Measurements from ENCODE around the gene MYO5B. TPM values are rescaled to one million over a fixed set of nuclear protein-coding genes. Genes with fewer than 3 reads are reported as not detected.

Gene MYO5B
- total and polyA plus RNA-seq, 2 donors (not counting 1 experiment from before 2014, with no cell fraction given), result 0.30 to 1.7 TPM

DNA sequence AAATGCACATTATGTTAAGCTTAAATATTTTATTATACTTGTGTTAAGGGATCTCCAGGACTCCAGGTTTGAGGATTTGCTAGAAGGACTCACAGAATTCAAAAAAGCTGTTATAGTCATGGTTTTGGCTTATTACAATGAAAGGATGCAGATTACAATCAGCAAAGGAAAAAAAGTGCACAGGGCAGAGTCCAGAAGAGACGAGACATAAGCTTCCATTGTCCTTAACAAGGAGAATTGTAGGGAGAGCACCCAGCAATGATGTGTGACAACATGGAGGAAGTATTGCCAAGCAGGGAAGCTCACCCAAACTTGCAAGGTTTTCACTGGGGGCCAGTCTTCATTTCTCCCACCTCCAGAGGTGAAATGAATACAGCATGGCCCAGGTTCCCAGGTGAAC lies 12.8 kb upstream of the MYO5B start:
- intact Hi-C loops (cut with micrococcal nuclease), result no loop called here
- Histone ChIP-seq H3K27me3 (replicated peaks in 1 of 4; ENCODE audit: control extremely low read depth in 1 of 4, control insufficient read depth in 3 of 4, insufficient read depth in 4 of 4, low read length in 3 of 4) (peaks cover 0 to 37% (median 19%) of the 10 kb centered on the region in 4 experiments), H3K4me1 (ENCODE audit: control insufficient read depth in 2 of 2, insufficient read depth in 2 of 2, low read length in 2 of 2) (peaks cover 5 to 6% of the 10 kb centered on the region in 2 donors), H3K4me2 (replicated peaks; ENCODE audit: low read depth, low read length, poor library complexity, severe bottlenecking) (no peak overlapping the region), H3K79me2 (ENCODE audit: control insufficient read depth, insufficient read depth, low read length) (no peaks in the 10 kb centered on the region), H3K4me3 (ENCODE audit: control extremely low read depth in 1 of 5, extremely low read depth in 1 of 5, insufficient read depth in 1 of 5, low read depth in 2 of 5, low read length in 4 of 5) (no peak overlapping the region), H3K9me3 (ENCODE audit: control extremely low read depth in 1 of 3, control insufficient read depth in 2 of 3, insufficient read depth in 1 of 3, low read length in 2 of 3) (peaks cover 0 to 3% (median 0%) of the 10 kb centered on the region in 3 donors), H3K36me3 (replicated peaks in 1 of 2; ENCODE audit: control extremely low read depth in 1 of 2, control insufficient read depth in 1 of 2, extremely low read depth in 1 of 2, insufficient read depth in 2 of 2, low read length in 1 of 2) (no peaks in the 10 kb centered on the region), H3K9ac (ENCODE audit: low read length) (no peak overlapping the region), H3K27ac (ENCODE audit: low read length in 2 of 2) (no peak overlapping the region), H2AFZ (ENCODE audit: insufficient read depth, low read depth, low read length, poor library complexity, severe bottlenecking) (no peak overlapping the region), H4K20me1 (ENCODE audit: control insufficient read depth, insufficient read depth, low read length, poor library complexity, severe bottlenecking) (no peaks in the 10 kb centered on the region)
- no peak for DNase-seq
- Mint-ChIP-seq H3K4me1 (peaks cover 5% of the 10 kb centered on the region), H3K4me3 (no peak overlapping the region), H3K27me3 (peaks cover 59% of the 10 kb centered on the region), H3K9me3 (ENCODE audit: insufficient read depth) (no peaks in the 10 kb centered on the region), H3K27ac (no peak overlapping the region)
- ATAC-seq (ENCODE audit: low read depth), result no peak
- TF ChIP-seq, protein P1, sequence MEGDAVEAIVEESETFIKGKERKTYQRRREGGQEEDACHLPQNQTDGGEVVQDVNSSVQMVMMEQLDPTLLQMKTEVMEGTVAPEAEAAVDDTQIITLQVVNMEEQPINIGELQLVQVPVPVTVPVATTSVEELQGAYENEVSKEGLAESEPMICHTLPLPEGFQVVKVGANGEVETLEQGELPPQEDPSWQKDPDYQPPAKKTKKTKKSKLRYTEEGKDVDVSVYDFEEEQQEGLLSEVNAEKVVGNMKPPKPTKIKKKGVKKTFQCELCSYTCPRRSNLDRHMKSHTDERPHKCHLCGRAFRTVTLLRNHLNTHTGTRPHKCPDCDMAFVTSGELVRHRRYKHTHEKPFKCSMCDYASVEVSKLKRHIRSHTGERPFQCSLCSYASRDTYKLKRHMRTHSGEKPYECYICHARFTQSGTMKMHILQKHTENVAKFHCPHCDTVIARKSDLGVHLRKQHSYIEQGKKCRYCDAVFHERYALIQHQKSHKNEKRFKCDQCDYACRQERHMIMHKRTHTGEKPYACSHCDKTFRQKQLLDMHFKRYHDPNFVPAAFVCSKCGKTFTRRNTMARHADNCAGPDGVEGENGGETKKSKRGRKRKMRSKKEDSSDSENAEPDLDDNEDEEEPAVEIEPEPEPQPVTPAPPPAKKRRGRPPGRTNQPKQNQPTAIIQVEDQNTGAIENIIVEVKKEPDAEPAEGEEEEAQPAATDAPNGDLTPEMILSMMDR (IDR thresholded peaks at IDR 0.05), result no peak
- TF ChIP-seq EZH2 (IDR thresholded peaks at IDR 0.05; ENCODE audit: borderline replicate concordance, insufficient read depth, low read depth, low read length, poor library complexity, severe bottlenecking), result no peak
- ChIA-PET POLR2A (no interaction called here), CTCF (interaction anchor here (1.6 to 2.0 kb wide), 3 partner anchors 10 to 149 kb away, joined by 6 to 8 read pairs (median 7); partner anchors contain the start of gene MYO5B)
- WGBS (ENCODE audit: insufficient coverage), result 67% methylated on average over 1 of the region's 1 CpG

- TF ChIP-seq, protein P1 (IDR thresholded peaks at IDR 0.05), result peak; percentile 29
- no peak for TF ChIP-seq EZH2 (IDR thresholded peaks at IDR 0.05; ENCODE audit: borderline replicate concordance, insufficient read depth, low read depth, low read length, poor library complexity, severe bottlenecking)
- H3K27me3 ChIP-seq (replicated peaks in 1 of 4; ENCODE audit: control extremely low read depth in 1 of 4, control insufficient read depth in 3 of 4, insufficient read depth in 4 of 4, low read length in 3 of 4), result peaks cover 0 to 38% (median 23%) of the 10 kb centered on the region in 4 experiments
- Mint-ChIP-seq H3K4me1 (peaks cover 5% of the 10 kb centered on the region), H3K9me3 (ENCODE audit: insufficient read depth) (peaks cover 9% of the 10 kb centered on the region), H3K27me3 (peaks cover 67% of the 10 kb centered on the region), H3K27ac (no peak overlapping the region), H3K4me3 (no peak overlapping the region)
- peak overlapping the region; percentile 21 for H2AFZ ChIP-seq (ENCODE audit: insufficient read depth, low read depth, low read length, poor library complexity, severe bottlenecking)
- no peaks in the 10 kb centered on the region for H3K36me3 ChIP-seq (replicated peaks in 1 of 2; ENCODE audit: control extremely low read depth in 1 of 2, control insufficient read depth in 1 of 2, extremely low read depth in 1 of 2, insufficient read depth in 2 of 2, low read length in 1 of 2)
- CTCF ChIA-PET, result interaction anchor here (1.1 to 3.3 kb wide), 4 partner anchors 9 to 693 kb away, joined by 3 to 12 read pairs (median 3); partner anchors contain the start of gene MYO5B
- H3K9ac ChIP-seq (ENCODE audit: low read length), result no peak overlapping the region
- WGBS (ENCODE audit: insufficient coverage), result 5% methylated on average over 8 of the region's 24 CpGs
- H3K4me2 ChIP-seq (replicated peaks; ENCODE audit: low read depth, low read length, poor library complexity, severe bottlenecking), result peak overlapping the region; percentile 47
- no peaks in the 10 kb centered on the region for H3K79me2 ChIP-seq (ENCODE audit: control insufficient read depth, insufficient read depth, low read length)
- peaks cover 5 to 6% of the 10 kb centered on the region in 2 donors for H3K4me1 ChIP-seq (ENCODE audit: control insufficient read depth in 2 of 2, insufficient read depth in 2 of 2, low read length in 2 of 2)
- intact Hi-C loops (cut with micrococcal nuclease), result no loop called here
- peaks cover 0 to 10% (median 7%) of the 10 kb centered on the region in 3 donors for H3K9me3 ChIP-seq (ENCODE audit: control extremely low read depth in 1 of 3, control insufficient read depth in 2 of 3, insufficient read depth in 1 of 3, low read length in 2 of 3)
- peak; percentile 32 for DNase-seq
- H3K27ac ChIP-seq (ENCODE audit: low read length in 2 of 2), result no peak overlapping the region
- no peak for ATAC-seq (ENCODE audit: low read depth)
- H4K20me1 ChIP-seq (ENCODE audit: control insufficient read depth, insufficient read depth, low read length, poor library complexity, severe bottlenecking), result no peaks in the 10 kb centered on the region
- POLR2A ChIA-PET, result no interaction called here
- no peak overlapping the region for H3K4me3 ChIP-seq (ENCODE audit: control extremely low read depth in 1 of 5, extremely low read depth in 1 of 5, insufficient read depth in 1 of 5, low read depth in 2 of 5, low read length in 4 of 5)
These were observed 9.1 kb upstream of the MYO5B start for GRCh38 chr18:50203801-50204604.

Measured in B cell (primary cell).